ENCODE data around the gene ZFYVE21.

DNA sequence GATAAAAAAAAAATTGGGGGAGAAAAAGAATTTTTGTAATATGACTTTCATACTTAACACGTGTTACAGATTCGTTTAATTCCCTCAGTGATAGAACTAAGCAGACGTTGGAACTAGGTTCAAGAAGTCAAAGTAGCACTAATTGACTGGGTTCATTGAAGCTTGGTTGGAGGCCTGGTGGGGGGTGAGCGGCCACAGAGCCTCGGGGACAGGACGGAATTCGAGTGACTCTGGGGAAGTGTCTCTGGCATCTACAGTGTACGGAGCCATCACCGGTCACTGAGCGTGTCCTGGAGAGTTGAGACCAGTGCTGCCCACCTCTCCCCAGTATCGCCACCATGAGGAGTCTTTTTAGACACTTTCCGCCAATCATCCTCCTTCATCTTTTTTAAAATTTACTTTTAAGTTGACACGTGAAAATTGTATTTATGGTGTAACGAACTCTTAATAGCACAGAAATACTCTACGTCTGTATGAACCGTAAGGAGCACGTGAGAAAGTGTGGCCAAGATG is 1.3 kb downstream of the ZFYVE21 start:
- TF ChIP-seq, protein P1, sequence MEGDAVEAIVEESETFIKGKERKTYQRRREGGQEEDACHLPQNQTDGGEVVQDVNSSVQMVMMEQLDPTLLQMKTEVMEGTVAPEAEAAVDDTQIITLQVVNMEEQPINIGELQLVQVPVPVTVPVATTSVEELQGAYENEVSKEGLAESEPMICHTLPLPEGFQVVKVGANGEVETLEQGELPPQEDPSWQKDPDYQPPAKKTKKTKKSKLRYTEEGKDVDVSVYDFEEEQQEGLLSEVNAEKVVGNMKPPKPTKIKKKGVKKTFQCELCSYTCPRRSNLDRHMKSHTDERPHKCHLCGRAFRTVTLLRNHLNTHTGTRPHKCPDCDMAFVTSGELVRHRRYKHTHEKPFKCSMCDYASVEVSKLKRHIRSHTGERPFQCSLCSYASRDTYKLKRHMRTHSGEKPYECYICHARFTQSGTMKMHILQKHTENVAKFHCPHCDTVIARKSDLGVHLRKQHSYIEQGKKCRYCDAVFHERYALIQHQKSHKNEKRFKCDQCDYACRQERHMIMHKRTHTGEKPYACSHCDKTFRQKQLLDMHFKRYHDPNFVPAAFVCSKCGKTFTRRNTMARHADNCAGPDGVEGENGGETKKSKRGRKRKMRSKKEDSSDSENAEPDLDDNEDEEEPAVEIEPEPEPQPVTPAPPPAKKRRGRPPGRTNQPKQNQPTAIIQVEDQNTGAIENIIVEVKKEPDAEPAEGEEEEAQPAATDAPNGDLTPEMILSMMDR (IDR thresholded peaks at IDR 0.05) = no peak
- TF ChIP-seq POLR2AphosphoS5 (IDR thresholded peaks at IDR 0.05) (no peak), POLR2A (IDR thresholded peaks at IDR 0.05) (no peak)
